Astrocyte of the spinal cord (primary cell): ENCODE measurements around the gene HSPB2.
A peak's percentile ranks its signal among the peaks of the same experiment; 100 is the strongest.

ENCODE experiments used
- DNase-seq: peaks from one replicate; pipeline ENCODE4 v3.0.0; 2011; ENCODE audit warnings: low read depth, low spot score
- H3K4me3 ChIP-seq: 2 replicates; pipeline ENCODE4 v1.5.1; 2011; ENCODE audit warnings: low read depth, mild to moderate bottlenecking, low read length, moderate library complexity
- in situ Hi-C: cut with HindIII; loops from 2 replicates; pipeline ENCODE4 v1.10.0; 2017; ENCODE audit warnings: low sequenced_read_pairs
- TF ChIP-seq, protein P1 (sequence below): IDR thresholded peaks from 2 replicates; pipeline ENCODE4 v1.5.1; 2012; ENCODE audit warnings: low read depth, mild to moderate bottlenecking, low read length, inconsistent platforms

HSPB2 gene

DNA sequence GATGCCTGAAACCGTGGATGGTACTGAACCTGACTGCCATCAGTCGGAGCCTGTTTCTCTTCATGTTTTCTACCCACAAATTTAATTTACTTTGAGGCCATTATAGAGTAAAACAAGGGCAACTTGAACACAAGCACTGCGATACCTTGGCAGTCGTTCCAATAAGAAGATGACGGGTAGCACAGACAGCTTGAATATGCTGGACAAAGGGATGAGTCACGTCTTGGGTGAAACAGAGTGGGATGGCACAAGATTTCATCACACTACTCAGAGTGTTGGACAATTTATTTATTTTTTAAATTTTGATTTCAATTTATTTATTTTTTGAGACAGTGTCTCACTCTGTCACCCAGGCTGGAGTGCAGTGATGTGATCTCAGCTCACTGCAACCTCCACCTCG, 30.3 kb downstream of the HSPB2 start:
- TF ChIP-seq, protein P1, sequence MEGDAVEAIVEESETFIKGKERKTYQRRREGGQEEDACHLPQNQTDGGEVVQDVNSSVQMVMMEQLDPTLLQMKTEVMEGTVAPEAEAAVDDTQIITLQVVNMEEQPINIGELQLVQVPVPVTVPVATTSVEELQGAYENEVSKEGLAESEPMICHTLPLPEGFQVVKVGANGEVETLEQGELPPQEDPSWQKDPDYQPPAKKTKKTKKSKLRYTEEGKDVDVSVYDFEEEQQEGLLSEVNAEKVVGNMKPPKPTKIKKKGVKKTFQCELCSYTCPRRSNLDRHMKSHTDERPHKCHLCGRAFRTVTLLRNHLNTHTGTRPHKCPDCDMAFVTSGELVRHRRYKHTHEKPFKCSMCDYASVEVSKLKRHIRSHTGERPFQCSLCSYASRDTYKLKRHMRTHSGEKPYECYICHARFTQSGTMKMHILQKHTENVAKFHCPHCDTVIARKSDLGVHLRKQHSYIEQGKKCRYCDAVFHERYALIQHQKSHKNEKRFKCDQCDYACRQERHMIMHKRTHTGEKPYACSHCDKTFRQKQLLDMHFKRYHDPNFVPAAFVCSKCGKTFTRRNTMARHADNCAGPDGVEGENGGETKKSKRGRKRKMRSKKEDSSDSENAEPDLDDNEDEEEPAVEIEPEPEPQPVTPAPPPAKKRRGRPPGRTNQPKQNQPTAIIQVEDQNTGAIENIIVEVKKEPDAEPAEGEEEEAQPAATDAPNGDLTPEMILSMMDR: no peak
- H3K4me3 ChIP-seq: no peak overlapping the region
- DNase-seq: peak; percentile 74
- in situ Hi-C loops: no loop called here

DNA sequence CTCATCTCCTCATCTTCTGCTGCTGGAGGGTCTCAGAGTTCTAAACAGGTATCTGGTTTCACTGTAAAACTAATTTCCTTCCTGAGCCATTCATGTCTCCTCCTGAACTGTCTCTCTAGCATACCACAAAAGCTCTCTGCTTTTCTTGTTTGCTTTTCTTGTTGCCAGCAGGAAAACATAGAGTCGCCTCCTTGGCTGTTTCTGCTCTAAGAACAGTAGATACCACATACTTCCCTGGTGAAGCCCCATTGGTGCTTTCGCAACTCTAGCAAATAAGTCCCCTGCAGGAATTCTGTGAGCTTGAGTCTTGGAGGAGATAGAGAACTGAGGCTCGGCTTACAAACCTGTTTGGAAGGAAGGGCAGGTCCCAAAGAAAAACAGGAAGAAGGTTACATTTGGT, 31.6 kb downstream of the HSPB2 start:
- in situ Hi-C loops: no loop called here
- TF ChIP-seq, protein P1: no peak
- no peak overlapping the region for H3K4me3 ChIP-seq
- peak; percentile 91 for DNase-seq

DNA sequence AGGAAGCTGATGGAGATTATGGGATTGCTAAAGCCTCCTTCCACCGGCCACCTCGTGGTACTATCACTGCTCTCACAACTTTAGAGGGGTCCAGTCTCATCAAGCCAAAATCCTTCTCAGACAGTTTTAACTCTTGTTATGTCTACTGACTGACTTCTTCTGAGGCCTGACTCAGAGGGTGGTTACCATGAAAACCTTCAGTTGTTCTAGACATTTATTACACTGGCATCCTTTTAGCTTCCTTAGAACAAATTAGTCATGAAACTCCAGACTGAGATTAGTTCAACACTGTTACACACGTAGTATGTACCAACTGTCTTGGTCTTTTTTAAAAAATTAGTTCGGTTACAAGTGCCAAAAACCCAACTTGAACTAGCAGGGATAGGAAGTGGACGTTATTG, 32.1 kb downstream of the HSPB2 start:
- in situ Hi-C loops: no loop called here
- H3K4me3 ChIP-seq: no peak overlapping the region
- DNase-seq: peak; percentile 96
- TF ChIP-seq, protein P1: no peak

DNA sequence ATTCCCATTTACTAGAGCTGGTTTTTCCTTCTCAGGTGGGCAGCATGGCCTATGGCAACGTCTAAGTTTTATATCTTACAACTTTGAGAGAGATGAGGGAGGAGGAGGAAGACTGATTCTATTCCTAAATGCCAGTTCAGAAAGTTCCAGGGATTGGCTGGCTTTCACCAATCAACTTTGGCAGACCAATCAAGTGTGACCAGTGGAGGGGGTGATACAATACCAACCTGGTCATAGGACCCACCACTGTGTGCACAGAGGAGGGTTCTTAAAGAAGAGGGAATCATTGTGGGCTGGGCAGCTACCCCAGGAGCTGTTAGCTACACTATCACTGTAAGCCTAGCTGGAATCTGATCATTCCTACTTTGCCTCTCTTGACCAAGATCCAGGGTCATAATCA, 32.7 kb downstream of the HSPB2 start:
- TF ChIP-seq, protein P1: no peak

DNA sequence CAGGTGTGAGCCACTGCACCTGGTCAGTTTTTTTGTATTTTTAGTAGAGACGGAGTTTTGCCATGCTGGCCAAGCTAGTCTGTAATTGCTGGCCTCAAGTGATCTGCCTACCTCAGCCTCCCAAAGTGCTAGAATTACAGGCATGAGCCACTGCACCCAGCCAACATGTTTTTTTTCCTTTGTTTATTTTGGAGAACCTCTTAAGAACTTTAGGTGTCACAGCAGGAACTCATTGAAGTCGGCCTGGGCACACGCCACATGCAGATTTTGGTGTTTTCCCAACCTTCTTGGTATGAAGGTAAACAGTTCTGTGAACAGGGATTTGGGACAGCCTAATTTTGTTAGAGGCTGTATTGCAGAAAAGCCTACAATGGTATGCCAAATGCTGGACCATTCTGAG, 34.0 kb downstream of the HSPB2 start:
- in situ Hi-C loops: no loop called here
- TF ChIP-seq, protein P1: no peak
- no peak overlapping the region for H3K4me3 ChIP-seq
- peak; percentile 39 for DNase-seq

More for the DNA sequence above, 32.7 kb downstream of the HSPB2 start:
- DNase-seq: no peak
- no peak overlapping the region for H3K4me3 ChIP-seq
- in situ Hi-C loops: no loop called here

DNA sequence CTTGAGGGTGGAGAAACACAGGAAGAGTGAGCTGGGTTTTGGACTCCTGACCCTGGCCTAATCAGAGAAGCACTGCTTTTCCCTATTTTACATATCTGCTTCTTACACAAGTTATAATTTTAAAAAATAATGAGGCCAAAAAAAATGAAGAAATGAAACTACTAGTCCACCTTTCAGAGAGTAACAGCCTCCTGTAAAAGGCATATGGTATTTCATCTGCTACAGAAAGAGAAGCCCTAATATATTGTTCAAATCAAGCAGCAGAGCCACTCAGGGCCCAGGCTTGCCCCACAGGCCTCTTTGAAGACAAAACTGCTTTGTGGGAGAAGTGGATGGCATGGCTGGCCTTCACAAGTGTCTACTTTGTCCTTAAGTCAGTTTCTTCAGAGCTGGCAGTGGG, 34.6 kb downstream of the HSPB2 start:
- H3K4me3 ChIP-seq: no peak overlapping the region
- in situ Hi-C loops: no loop called here
- TF ChIP-seq, protein P1: no peak
- no peak for DNase-seq
